OCI-LY1 (cell line): ENCODE measurements around the gene KCNMA1.

ENCODE experiments used
- H2AFZ ChIP-seq: fragments of 200-600 bp; sonication (generic), shearing (Covaris generic); 2 replicates; pipeline ENCODE4 v1.6.0; 2014; ENCODE audit warnings: antibody characterized with exemption, mild to moderate bottlenecking, low read length
- H3F3A ChIP-seq: fragments of 200-600 bp; sonication (generic), shearing (Covaris generic); 2 replicates; pipeline ENCODE4 v1.6.0; 2014; ENCODE audit warnings: mild to moderate bottlenecking, antibody characterized with exemption, low read length, moderate library complexity; ENCODE audit not compliant: insufficient read depth
- H3K27ac ChIP-seq: fragments of 200-600 bp; sonication (generic); 2 replicates; pipeline ENCODE4 v1.5.1; 2014; ENCODE audit warnings: low read length, mixed run types, mild to moderate bottlenecking, low read depth; ENCODE audit not compliant: poor library complexity, severe bottlenecking
- H3K27me3 ChIP-seq: fragments of 200-600 bp; sonication (generic); 2 replicates; pipeline ENCODE4 v1.6.0; 2014; ENCODE audit warnings: antibody characterized with exemption, mild to moderate bottlenecking, low read length, moderate library complexity; ENCODE audit not compliant: insufficient read depth
- H3K36me3 ChIP-seq: fragments of 200-600 bp; sonication (generic); 2 replicates; pipeline ENCODE4 v1.6.1; 2014; ENCODE audit warnings: mild to moderate bottlenecking, antibody characterized with exemption, low read length, moderate library complexity, mixed read lengths; ENCODE audit not compliant: insufficient read depth
- H3K4me1 ChIP-seq: fragments of 200-600 bp; sonication (generic); 2 replicates; pipeline ENCODE4 v1.5.1; 2014; ENCODE audit warnings: mild to moderate bottlenecking, low read length, moderate library complexity; ENCODE audit not compliant: insufficient read depth, severe bottlenecking
- H3K4me2 ChIP-seq: fragments of 200-600 bp; sonication (generic), shearing (Covaris generic); 2 replicates; pipeline ENCODE4 v1.6.1; 2014; ENCODE audit warnings: low read length
- H3K4me3 ChIP-seq: fragments of 200-600 bp; sonication (generic); 2 replicates; pipeline ENCODE4 v1.5.1; 2014; ENCODE audit warnings: low read length, low read depth, mild to moderate bottlenecking, mixed read lengths; ENCODE audit not compliant: poor library complexity, severe bottlenecking
- H3K79me2 ChIP-seq: fragments of 200-600 bp; shearing (Covaris generic); 2 replicates; pipeline ENCODE4 v1.6.1; 2016; ENCODE audit warnings: mixed run types, low read length, mixed read lengths; ENCODE audit not compliant: insufficient read depth
- H3K9ac ChIP-seq: fragments of 200-600 bp; sonication (generic), shearing (Covaris generic); 2 replicates; pipeline ENCODE4 v1.6.1; 2014; ENCODE audit warnings: mild to moderate bottlenecking, low read length, mixed read lengths
- H3K9me2 ChIP-seq: fragments of 200-600 bp; sonication (generic), shearing (Covaris generic); 2 replicates; pipeline ENCODE4 v1.6.1; 2014; ENCODE audit warnings: low read depth, mild to moderate bottlenecking, low read length, mixed read lengths
- H3K9me3 ChIP-seq: fragments of 200-600 bp; shearing (Covaris generic); 2 replicates; pipeline ENCODE4 v1.6.1; 2014; ENCODE audit warnings: low read length, mixed read lengths
- H4K20me1 ChIP-seq: fragments of 200-600 bp; sonication (generic), shearing (Covaris generic); 2 replicates; pipeline ENCODE4 v1.6.0; 2016; ENCODE audit warnings: mild to moderate bottlenecking, low read length; ENCODE audit not compliant: insufficient read depth
- CTCF ChIP-seq: fragments of 200-600 bp; sonication (generic), shearing (Covaris generic); IDR thresholded peaks from 2 replicates; pipeline ENCODE4 v1.5.1; 2017; ENCODE audit warnings: mild to moderate bottlenecking, antibody characterized with exemption, low read length, moderate library complexity, mixed read lengths
- EZH2 ChIP-seq: fragments of 200-600 bp; sonication (generic), shearing (Covaris generic); IDR thresholded peaks from 2 replicates; pipeline ENCODE4 v1.8.0; 2017; ENCODE audit warnings: borderline replicate concordance, mixed run types, mild to moderate bottlenecking, antibody characterized with exemption, low read length, moderate library complexity, mixed read lengths

Gene KCNMA1

GRCh38 chr10:77160679-77161078, 476.9 kb downstream of the KCNMA1 start:
- Histone ChIP-seq H3K4me3 (no peak overlapping the region), H3K9ac (no peak overlapping the region), H3K4me2 (no peak overlapping the region), H3K9me3 (no peaks in the 10 kb centered on the region), H3K4me1 (no peaks in the 10 kb centered on the region), H3K27me3 (no peaks in the 10 kb centered on the region), H4K20me1 (no peaks in the 10 kb centered on the region), H3F3A (no peaks in the 10 kb centered on the region), H3K27ac (no peak overlapping the region), H3K9me2 (no peaks in the 10 kb centered on the region), H2AFZ (no peak overlapping the region), H3K36me3 (no peaks in the 10 kb centered on the region), H3K79me2 (no peaks in the 10 kb centered on the region)
- TF ChIP-seq CTCF (no peak), EZH2 (no peak)

DNA sequence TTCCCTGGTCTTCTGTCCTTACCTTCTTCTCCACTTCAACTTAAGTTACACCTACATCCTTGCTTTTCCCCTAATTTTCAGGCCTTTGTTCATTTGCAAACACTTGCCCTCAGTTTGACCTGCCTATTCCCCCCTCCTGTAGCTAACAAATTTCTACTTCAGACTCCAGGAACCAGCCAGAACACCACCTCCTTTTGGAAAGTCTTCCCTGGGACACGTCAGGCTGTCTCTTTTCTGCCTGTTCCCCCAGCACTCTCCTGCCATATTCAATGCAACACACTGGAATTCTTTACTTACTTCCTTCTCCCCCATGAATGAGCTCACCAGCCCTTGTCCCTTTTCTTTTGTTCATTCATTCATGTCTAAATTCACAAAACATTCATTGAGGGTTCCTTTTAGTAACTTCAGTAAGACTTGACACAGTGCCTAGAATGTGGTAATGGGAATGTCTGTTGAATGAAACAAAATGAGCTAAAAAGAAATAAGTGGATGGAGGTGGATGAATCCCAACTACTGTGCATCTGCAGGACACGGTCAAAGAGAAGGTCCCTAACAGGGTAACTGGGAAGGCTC, 478.0 kb downstream of the KCNMA1 start:
- Histone ChIP-seq H3K9me3 (no peaks in the 10 kb centered on the region), H3K27ac (no peak overlapping the region), H3K4me3 (no peak overlapping the region), H4K20me1 (no peaks in the 10 kb centered on the region), H3K36me3 (no peaks in the 10 kb centered on the region), H3K4me2 (no peak overlapping the region), H3K4me1 (no peaks in the 10 kb centered on the region), H2AFZ (no peak overlapping the region), H3K9ac (no peak overlapping the region), H3K9me2 (no peaks in the 10 kb centered on the region), H3F3A (no peaks in the 10 kb centered on the region), H3K27me3 (no peaks in the 10 kb centered on the region), H3K79me2 (no peaks in the 10 kb centered on the region)
- no peak for TF ChIP-seq CTCF
- TF ChIP-seq EZH2 = no peak

DNA sequence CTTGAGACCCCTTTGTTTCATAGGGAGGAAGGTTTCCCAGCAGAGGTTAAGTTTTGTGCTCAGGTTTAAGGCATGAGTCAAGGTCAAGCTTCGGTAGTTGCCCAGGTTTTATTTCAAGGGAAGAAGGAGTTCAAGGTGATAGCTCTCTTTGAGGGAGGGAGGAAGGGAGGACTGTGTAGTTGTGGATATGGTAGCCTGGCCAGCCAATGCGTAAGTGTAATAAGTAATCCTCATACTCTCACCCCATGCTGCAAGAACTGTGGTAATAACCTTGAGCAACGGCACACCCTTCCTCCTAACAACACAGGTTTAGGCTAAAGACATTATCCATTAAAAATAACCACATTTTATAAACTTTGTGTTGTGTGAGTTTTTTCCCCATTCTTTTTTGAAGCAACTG, 478.9 kb downstream of the KCNMA1 start:
- Histone ChIP-seq H3K36me3 (no peaks in the 10 kb centered on the region), H3K9me2 (no peaks in the 10 kb centered on the region), H3K4me3 (no peak overlapping the region), H3K4me2 (no peak overlapping the region), H4K20me1 (no peaks in the 10 kb centered on the region), H3K9ac (no peak overlapping the region), H3K4me1 (no peaks in the 10 kb centered on the region), H3K9me3 (no peaks in the 10 kb centered on the region), H3K79me2 (no peaks in the 10 kb centered on the region), H3F3A (no peaks in the 10 kb centered on the region), H3K27me3 (no peaks in the 10 kb centered on the region), H2AFZ (no peak overlapping the region), H3K27ac (no peak overlapping the region)
- TF ChIP-seq CTCF (no peak), EZH2 (no peak)
